GM18526 (cell line): ENCODE results near the gene HHIPL1.

Experiments used
- POLR2A ChIP-seq: IDR thresholded peaks from 3 replicates; pipeline ENCODE4 v1.6.1; 2011; ENCODE audit not compliant: insufficient read length; ENCODE audit errors: extremely low read depth

HHIPL1 gene

GRCh38 chr14:99659333-99659741 lies 14.4 kb downstream of the HHIPL1 start:
- no peak for TF ChIP-seq POLR2A

DNA sequence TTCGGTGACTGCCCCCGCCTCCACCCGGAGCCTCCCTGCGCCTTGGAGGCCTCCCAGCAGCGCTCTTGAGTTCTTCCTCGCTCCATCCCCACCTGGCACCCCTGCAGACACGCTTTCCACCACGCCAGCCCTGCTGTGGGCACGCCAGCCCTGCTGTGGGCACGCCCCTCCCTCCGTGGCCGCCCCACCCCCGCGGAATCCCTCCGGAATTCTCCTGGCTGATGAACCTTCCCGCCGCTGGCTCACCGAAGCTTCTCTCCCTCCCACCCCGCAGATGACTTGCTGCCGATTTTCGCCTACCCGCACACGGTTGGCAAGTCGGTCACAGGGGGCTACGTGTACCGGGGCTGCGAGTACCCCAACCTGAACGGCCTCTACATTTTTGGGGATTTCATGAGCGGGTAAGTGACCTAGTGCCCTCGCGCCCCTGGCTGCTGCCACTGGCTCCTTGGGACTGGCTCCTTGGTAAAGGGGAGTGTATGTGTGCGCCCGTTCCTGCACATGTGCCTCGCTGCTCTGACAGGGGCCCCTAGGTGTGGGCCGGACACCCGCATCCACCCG lies 15.2 kb downstream of the HHIPL1 start:
- TF ChIP-seq POLR2A, result no peak

- TF ChIP-seq POLR2A, result no peak
These were observed 15.9 kb downstream of the HHIPL1 start for GRCh38 chr14:99660794-99661193.

- TF ChIP-seq POLR2A, result no peak
These were observed 17.9 kb downstream of the HHIPL1 start for GRCh38 chr14:99662846-99663245.

DNA sequence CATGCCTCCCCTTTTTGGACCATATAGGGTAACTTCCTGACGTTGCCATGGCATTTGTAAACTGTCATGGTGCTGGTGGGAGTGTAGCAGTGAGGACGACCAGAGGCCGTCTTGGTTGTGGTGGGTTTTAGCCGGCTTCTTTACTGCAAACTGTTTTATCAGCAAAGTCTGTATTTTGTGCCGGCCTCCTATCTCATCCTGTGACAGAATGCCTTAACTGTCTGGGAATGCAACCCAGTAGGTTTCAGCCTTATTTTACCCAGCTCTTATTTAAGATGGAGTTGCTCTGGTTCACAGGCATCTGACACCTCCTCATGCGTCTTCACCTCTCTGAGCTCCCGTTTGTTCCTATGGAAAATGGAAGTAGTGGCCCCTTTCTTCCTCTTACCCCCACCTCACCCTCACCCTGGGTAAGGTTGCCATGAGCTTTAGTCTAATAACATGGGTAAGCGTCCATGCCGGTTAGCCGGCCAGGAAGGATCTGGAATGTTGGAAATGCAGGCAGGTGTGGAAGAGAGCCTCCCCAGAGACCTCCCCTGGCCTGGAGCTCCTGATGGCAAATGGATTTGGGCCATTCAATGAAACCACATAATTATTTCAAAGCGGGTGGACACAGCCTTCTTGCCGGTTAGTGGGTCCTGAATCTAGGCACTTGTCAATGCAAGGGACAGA lies 18.6 kb downstream of the HHIPL1 start:
- no peak for TF ChIP-seq POLR2A

DNA sequence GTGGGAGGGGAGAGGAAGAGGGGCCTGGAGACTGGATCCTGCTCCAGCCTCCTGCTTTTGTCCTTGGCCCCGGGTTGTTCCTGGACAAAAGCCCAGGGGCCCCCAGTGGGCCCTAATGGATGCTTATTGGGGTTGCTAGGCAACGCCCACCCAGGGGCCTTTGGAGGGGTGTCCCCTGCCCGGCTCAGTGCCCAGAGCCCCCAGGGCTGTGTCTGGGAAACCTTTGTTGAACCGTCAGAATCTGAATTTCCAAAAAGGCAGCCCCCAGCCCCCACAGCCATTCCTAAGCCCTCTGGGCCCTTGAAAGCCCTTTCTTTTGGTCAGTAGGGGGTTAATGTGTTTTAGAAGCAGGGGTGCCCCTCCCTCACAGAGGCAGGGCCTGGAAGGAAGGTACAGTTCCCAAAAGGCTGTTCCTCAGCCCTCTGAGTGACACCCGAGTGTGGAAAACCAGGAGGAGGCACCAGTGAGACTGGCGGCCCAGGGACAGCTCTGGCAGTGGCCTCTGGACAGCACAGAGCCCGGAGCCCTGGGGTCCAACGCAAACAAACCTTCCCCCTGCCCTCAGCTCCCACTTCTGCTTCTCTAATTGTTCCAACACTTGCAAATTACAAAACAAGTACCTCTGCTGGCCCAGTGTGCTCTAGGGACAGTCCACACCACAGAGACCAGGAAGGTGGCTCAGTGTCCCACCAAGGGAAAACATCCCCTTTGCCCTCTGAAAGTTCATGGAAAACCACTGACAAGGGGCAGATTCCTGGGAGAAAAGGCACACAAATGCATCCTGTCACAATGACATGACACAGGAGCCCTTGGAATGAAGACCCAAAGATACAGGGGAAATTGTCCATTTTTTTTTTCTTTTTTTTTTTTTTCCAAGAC lies 19.4 kb downstream of the HHIPL1 start:
- no peak for TF ChIP-seq POLR2A

DNA sequence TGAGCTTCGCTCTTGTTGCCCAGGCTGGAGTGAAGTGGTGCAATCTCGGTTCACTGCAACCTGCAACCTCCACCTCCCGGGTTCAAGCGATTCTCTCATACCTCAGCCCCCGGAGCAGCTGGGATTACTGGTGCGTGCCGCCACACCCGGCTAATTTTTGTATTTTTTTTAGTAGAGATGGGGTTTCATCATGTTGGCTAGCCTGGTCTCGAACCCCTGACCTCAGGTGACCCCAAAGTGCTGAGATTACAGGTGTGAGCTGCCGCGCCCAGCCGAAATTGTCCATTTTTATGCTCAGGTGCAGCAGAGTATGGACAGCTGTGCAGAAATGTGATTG lies 20.0 kb downstream of the HHIPL1 start:
- no peak for TF ChIP-seq POLR2A

DNA sequence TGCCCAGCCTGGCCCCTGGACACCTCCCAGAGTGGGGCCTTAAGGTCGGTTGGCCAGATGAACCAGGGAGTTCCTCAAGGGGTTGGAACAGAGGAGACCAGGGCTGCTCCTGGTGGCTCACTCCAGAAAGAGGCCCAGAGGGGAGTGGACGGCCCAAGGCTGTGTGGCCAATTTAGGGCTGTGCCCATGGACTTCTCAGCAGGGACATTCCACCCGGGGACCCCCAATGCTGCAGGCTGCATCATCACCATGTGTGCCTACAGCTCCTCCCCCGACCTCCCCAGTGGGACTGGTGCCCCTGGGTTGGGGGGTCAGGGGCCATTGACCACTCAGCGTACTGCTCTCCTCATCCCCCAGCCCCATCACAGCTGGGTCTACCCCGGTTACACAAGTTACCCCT lies 21.6 kb downstream of the HHIPL1 start:
- no peak for TF ChIP-seq POLR2A

DNA sequence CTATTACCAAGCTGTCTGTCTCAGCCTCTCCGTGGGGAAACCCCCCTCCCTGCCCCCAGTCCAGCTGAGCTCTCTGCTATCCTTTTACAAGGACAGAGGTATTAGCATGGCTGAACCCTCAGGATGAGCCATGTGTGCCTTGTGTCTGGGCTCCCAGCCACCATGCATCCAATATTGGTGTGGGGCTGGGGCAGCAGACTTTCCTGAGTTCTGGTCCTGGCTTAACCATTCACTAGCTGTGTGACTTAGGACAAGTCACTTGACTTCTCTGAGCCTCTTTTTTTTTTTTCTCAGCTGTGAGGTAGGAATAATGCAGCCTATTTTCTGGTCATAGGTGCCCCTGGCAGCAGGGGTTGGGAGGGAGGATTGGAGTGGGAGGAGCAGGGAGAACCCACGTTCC lies 22.1 kb downstream of the HHIPL1 start:
- TF ChIP-seq POLR2A, result no peak

DNA sequence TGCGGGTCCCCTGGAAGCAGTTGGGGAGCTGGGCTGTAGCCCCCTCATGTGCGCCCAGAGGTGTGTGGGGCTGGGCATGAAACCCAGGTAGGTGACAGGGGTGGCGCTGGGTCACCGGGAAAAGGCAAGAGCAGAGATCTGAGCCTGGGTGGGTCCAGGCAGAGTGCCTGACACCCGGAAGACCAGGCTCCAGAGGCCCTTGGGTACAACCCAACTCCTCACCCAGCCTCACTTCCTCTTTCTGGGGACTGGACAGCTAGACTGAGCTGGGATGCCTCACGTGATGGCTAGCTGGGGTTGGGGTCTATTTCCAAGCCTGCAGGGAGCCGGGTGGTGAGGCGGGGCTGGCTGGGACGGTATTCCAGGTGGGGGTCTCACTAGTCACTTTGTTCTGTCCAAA lies 22.9 kb downstream of the HHIPL1 start:
- TF ChIP-seq POLR2A, result no peak

DNA sequence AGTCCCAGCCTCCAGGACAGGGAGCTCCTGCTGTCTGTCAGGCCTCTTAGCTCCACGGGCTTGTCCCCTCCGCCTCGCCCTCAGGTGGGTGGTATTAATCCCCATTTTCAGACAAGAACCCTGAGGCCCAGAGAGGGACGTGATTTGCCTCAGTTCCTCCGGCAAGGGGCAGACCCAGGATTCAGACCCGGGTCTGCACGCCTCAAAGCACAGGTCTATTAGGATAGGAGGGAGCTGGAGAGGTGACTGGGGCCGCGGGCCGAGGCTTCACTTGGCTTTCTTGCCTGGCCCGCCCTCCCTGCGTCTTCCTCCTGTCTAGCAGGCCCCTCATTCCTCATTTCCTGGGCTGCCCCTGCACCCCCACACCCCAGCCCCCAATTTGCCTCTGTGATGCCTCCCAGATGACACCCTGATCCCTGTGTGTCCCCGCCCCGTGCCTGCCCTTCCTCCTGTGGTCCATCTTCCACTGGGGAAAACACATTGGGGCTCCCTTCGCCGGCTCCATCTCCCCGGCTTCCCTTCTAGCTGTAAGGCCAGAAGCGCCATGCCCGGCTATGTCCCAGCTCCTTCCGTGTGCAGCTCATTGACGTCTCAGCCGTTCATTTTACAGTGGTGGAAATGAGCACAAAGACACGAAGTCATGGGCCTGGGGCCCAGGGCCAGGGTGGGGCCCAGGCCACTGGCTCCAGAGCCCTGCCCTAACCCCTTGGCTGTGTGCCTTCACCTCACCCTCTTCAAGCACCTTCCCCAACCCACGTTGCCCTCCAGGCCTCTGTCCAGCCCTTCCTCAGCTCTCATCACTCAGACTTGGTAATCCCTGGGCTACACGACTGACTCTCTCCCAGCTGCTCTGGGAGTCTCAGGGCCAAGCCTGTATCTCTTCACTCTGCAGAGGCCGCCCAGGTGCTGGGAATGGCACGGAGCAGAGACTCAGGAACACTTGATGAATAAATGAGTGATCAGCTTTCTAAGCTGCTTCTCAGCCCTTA lies 23.7 kb downstream of the HHIPL1 start:
- no peak for TF ChIP-seq POLR2A

DNA sequence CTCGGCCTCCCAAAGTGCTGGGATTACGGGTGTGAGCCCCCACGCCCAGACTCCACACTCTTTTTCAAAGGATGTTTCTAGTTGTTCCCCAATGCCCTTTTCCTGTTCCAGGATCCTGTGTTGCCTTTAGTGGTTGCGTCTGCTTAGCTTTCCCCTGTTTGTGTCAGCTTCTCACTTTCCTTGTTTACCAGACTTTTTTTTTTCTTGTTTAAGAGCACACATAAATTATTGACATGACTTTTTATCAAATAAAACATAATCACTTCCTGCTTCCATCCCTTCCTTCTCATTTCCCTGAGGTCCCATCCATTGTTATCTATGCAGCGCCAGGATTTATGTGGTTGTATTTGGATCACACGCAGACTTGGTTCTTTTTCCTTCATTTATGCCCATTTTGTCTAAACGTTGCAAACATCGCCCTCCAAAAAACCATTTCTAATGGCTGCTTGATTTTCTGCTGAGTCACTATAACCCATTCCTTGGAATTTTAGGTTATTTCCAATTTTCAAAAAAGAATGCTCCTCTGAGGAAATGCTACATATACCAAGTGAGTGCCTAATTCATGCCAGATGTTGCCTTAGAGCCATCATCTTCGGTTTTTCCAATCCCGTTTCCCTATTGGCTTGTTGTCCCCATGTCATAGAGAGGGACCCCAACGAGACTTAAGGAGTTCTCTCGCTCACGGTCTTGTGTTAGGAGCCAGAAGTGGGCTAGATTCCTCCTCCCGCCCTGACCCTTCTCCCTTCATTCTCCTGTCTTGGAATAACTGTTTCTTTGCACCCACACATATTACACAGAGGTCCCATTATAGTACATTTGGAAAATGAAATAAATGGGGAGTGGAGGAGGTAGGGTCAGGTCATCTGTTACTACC lies 25.7 kb downstream of the HHIPL1 start:
- no peak for TF ChIP-seq POLR2A

- no peak for TF ChIP-seq POLR2A
These were observed 26.6 kb downstream of the HHIPL1 start for GRCh38 chr14:99671235-99672224.

DNA sequence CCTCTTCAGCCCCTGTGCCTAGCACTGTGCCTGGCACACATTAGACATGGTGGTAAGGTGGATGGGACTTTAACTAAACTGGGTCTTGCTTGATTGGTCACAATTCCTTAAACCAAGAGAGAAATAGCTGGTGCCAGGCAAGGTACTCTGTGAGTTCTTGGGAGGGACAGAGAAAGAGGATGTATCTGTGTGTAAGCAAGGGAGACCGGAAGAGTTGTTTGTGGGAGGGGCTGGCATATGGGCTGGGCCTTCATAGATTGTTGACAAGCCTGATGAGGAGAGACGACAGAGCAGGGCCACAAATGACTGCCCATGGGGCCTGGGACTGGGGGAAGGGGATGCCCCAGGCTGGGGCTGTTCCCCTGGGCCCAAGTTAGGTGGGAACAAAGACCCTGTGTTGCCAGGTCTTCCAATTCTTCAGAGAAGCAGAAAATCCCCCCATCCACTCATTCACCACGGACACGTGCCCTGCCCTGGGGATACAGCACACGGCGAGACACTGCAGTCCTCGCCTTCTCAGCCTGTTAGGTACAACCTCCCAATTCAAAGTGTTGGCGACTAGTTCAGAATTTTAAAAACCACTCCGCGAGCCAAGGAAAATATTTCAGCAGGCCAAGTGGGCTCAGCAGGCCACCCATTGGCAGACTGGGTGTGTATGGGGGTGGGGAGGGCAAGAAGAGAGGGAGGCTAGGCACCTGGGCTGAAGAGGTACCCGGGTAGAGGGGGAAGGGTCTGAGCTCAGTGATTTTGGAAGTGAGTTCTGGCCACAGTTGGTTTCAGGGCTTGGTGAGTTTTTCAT lies 27.8 kb downstream of the HHIPL1 start:
- no peak for TF ChIP-seq POLR2A
